PFSK-1 (cell line): ENCODE data around the gene OCLN.
"Not testable (repeated sequence)": the region's sequence is repeated elsewhere in the genome, so short reads cannot be mapped to it uniquely, and the experiment has no call there.

ENCODE experiments used
- FOXP2 ChIP-seq: optimal IDR thresholded peaks from 2 replicates; pipeline ENCODE3; 2011; ENCODE audit warnings: borderline replicate concordance, control low read depth, inconsistent platforms; ENCODE audit not compliant: insufficient read depth; ENCODE audit errors: extremely low read length, extremely low read depth
- REST ChIP-seq, 2 experiments: IDR thresholded peaks; 2 replicates each; pipeline versions ENCODE4 v1.6.1 to v1.8.0; 2011 to 2012; ENCODE audit warnings: low read depth in 2 of 2, low read length in 2 of 2, control low read depth in 1 of 2, inconsistent platforms in 1 of 2, mild to moderate bottlenecking in 1 of 2, moderate library complexity in 1 of 2; ENCODE audit not compliant: insufficient read depth in 1 of 2
- TAF1 ChIP-seq: IDR thresholded peaks from 2 replicates; pipeline ENCODE4 v1.6.1; 2012; ENCODE audit warnings: low read length, control low read depth, borderline replicate concordance; ENCODE audit not compliant: insufficient read depth

Gene OCLN

GRCh38 chr5:69559908-69560330 is 67.3 kb downstream of the OCLN start, which contains the start of gene GTF2H2C:
Gene GTF2H2C, plus strand, starts transcription at chr5:69560191. Its CDS starts 4,942 bp downstream, at chr5:69565133.
- not testable (repeated sequence) for TF ChIP-seq FOXP2; TAF1; REST (IDR thresholded peaks at IDR 0.05; ENCODE audit: insufficient read depth in 1 of 2, low read depth in 2 of 2, low read length in 2 of 2)
